C4-2B (cell line): ENCODE results near the gene WNT6.
"Not testable (repeated sequence)": the region's sequence is repeated elsewhere in the genome, so short reads cannot be mapped to it uniquely, and the experiment has no call there.

ENCODE experiments used
- CTCF ChIP-seq: fragments of 450-650 bp; conservative IDR thresholded peaks from 2 replicates; pipeline ENCODE4 v1.5.1; 2017; ENCODE audit warnings: mild to moderate bottlenecking
- ZFX ChIP-seq: fragments of 450-650 bp; IDR thresholded peaks from 2 replicates; pipeline ENCODE4 v1.6.1; 2017

DNA sequence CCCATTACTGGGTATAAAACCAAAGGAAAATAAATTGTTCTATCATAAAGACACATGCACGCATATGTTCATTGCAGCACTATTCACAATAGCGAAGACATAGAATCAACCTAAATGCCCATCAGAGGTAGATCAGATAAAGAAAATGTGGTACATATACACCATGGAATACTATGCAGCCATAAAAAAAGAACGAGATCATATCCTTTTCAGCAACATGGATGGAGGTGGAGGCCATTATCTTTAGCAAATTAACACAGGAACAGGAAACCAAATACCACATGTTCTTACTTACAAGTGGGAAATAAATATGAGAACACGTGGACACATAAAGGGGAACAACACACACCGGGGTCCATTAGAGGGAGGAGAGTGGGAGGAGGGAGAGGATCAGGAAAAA, 15.3 kb upstream of the WNT6 start:
- not testable (repeated sequence) for TF ChIP-seq CTCF, ZFX
